ENCODE measurements around the gene YRDC. TPM values are rescaled to one million over a fixed set of nuclear protein-coding genes. Genes with fewer than 3 reads are reported as not detected.

Gene YRDC, protein sequence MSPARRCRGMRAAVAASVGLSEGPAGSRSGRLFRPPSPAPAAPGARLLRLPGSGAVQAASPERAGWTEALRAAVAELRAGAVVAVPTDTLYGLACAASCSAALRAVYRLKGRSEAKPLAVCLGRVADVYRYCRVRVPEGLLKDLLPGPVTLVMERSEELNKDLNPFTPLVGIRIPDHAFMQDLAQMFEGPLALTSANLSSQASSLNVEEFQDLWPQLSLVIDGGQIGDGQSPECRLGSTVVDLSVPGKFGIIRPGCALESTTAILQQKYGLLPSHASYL
- total RNA-seq, result 12.6 and 16.6 TPM in 2 replicates

DNA sequence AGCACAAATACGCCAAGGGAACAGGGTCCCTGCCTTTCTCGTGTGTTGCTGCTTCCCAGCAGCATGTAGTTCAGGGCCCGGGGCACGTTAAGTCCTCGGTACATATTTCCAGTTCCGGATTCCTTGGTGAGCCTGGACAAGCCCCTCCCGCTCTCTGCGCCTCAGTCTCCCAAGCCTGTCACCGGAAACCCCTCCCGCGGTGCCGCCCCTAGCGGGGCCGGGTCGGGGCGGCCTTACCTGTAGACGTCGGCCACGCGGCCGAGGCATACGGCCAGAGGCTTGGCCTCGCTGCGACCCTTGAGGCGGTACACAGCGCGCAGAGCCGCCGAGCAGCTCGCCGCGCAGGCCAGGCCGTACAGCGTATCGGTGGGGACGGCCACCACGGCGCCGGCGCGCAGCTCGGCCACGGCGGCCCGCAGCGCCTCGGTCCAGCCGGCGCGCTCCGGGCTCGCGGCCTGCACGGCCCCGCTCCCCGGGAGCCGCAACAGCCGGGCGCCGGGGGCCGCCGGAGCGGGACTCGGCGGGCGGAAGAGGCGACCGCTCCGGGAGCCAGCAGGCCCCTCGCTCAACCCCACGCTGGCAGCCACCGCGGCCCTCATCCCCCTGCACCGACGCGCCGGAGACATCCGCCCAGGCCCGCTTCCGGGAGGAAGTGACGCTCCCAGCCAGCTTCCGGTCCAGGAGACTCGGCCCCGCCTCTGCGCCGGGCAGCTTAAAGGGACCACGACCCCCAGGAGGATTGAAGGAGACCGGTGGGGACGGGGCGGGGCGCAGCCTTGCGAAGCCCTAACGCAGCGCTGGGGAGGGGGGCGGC is at the start of gene YRDC, which contains the start of gene C1orf122:
Gene YRDC, minus strand, starts transcription at position 654 of the 814 bp plus-strand sequence. Its CDS starts 28 bp downstream, at position 626.
Gene C1orf122, plus strand, starts transcription at position 236 of the 814 bp plus-strand sequence. CDS start 615 bp downstream, outside the sequence.

DNA sequence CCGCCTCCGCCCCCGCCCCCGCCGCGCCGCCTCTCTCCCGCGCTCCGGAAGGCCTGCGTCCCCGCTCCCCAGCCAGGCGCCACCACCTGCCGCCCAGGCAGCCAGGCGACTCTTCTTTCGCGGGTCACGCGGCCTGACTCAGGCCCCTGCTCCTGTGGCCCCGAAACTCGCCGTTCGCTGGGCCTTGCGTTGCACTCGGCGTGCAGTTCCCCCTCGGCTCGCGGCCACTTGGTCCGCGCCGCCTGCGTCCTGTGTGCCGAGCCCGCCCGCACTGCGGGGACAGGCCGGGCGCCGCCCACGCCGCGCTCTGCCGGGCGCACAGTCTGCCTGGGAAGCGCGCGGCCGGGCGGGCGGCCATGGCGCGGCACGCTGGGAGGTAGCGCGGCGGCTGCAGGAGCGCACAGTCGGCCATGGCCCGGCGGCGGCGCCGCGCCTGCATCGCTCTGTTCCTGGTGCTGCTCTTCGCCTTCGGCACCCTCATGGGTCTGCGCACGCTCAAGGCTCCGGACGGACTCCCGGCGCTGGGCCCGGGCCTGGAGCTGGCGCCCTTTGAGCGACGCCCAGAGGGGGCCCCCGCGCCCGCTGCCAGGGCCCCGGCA is 14.1 kb downstream of the YRDC start, which contains the start of gene MANEAL:
Gene MANEAL, plus strand, starts transcription at position 75 of the 599 bp plus-strand sequence. Its CDS starts 336 bp downstream, at position 411.

DNA sequence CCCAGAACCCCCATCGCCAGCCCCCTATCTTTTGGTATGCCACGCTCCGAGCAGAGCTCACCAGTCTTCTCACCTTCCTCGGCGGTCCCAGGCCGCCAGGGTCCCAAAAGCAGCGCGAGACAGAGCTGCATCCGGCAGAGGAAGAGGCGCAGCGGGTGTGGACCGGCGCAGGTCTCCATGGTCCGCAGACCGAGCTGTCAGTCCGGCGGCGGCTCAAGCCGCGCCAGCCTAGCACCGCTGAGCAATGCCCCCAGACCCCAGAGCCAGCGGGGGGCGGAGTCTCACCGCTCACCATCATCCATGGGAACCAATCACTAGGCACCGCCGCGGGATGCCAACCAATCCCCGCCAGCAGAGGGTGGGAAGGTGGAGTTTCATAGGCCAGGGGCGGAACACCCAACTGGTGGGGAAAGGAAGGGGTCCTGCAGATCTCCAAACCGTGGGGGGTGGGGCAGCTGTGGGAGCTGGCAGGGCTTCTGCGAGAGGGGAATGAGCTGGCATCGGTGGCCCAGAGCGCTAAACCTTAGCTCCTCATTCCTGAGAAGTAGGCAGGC is 43.0 kb downstream of the YRDC start, which contains the start of gene EPHA10:
Gene EPHA10, minus strand, starts transcription at position 233 of the 554 bp plus-strand sequence. Its CDS starts 54 bp downstream, at position 179.

Other genes starting within 250 kb of the YRDC start
- gene GNL2, start 212.3 kb downstream of the YRDC start, total RNA-seq, result 65.3 and 69.6 TPM in 2 replicates
- 2.4 and 3.4 TPM in 2 replicates for gene RSPO1, start 173.3 kb downstream of the YRDC start, total RNA-seq
- gene CDCA8, start 115.7 kb downstream of the YRDC start, total RNA-seq, result 1.8 and 2.1 TPM in 2 replicates
- gene EPHA10, start 43.1 kb downstream of the YRDC start, total RNA-seq, result not detected in 2 replicates
- 1.6 and 1.8 TPM in 2 replicates for gene MANEAL, start 14.4 kb downstream of the YRDC start, total RNA-seq
- gene C1orf122, start 418 bp downstream of the YRDC start, total RNA-seq, result 17.0 and 18.0 TPM in 2 replicates
- 3.2 and 3.4 TPM in 2 replicates for gene MTF1, start 51.4 kb upstream of the YRDC start, total RNA-seq
- gene INPP5B, start 138.8 kb upstream of the YRDC start, total RNA-seq, result 41.0 and 53.7 TPM in 2 replicates
- gene SF3A3, start 181.8 kb upstream of the YRDC start, total RNA-seq, result 58.2 and 58.4 TPM in 2 replicates
- gene FHL3, start 197.3 kb upstream of the YRDC start, total RNA-seq, result 43.8 and 44.9 TPM in 2 replicates
- 38.5 and 45.3 TPM in 2 replicates for gene UTP11, start 204.5 kb upstream of the YRDC start, total RNA-seq
- gene POU3F1, start 238.6 kb upstream of the YRDC start, total RNA-seq, result not detected in 2 replicates

All from hair follicle dermal papilla cell (primary cell).